H1 (cell line): ENCODE measurements around the gene TCP11. TPM values are rescaled to one million over a fixed set of nuclear protein-coding genes. Genes with fewer than 3 reads are reported as not detected.
"Not testable (repeated sequence)": the region's sequence is repeated elsewhere in the genome, so short reads cannot be mapped to it uniquely, and the experiment has no call there.

Experiments used
- CTCF ChIA-PET: fragments of 300-600 bp; sonication (Branson Sonifier 250); formaldehyde crosslinking; loops from one replicate; lab custom pipeline; 2021; ENCODE audit not compliant: partially characterized antibody; lab: Charles Lee
- POLR2A ChIA-PET: fragments of 300-600 bp; sonication (Branson Sonifier 250); formaldehyde crosslinking; loops from one replicate; lab custom pipeline; 2021; ENCODE audit warnings: inconsistent platforms; ENCODE audit not compliant: partially characterized antibody; lab: Charles Lee
- DNase-seq, 2 experiments: peaks; one replicate each; pipeline versions ENCODE4 v3.0.0 to v3.0.0-alpha.2; 2010 to 2022; ENCODE audit warnings: low spot score in 2 of 2, low read depth in 1 of 2, mixed read lengths in 1 of 2
- FAIRE-seq: peaks from 2 replicates; lab custom pipeline; 2011; peaks lifted over from hg19 to GRCh38; lab: Jason Lieb, UNC
- H2AFZ ChIP-seq: 2 replicates; pipeline ENCODE4 v1.8.1; 2012; ENCODE audit warnings: low read length, inconsistent platforms
- H2AK5ac ChIP-seq: 2 replicates; pipeline ENCODE4 v1.6.1; 2013; ENCODE audit warnings: low read depth, low read length
- H2BK120ac ChIP-seq: replicated peaks from 2 replicates; pipeline ENCODE3; 2013; ENCODE audit warnings: low read depth, low read length, inconsistent platforms
- H2BK12ac ChIP-seq: 2 replicates; pipeline ENCODE4 v1.6.1; 2013; ENCODE audit warnings: low read depth, low read length
- H2BK15ac ChIP-seq: 2 replicates; pipeline ENCODE4 v1.6.1; 2013; ENCODE audit warnings: low read length
- H2BK20ac ChIP-seq: 2 replicates; pipeline ENCODE4 v1.6.1; 2013; ENCODE audit warnings: low read length
- H2BK5ac ChIP-seq: 2 replicates; pipeline ENCODE4 v1.6.1; 2013; ENCODE audit warnings: low read depth, low read length
- H3K14ac ChIP-seq: 2 replicates; pipeline ENCODE4 v1.6.1; 2013; ENCODE audit warnings: inconsistent platforms; ENCODE audit not compliant: insufficient read length
- H3K18ac ChIP-seq: 2 replicates; pipeline ENCODE4 v1.6.1; 2013; ENCODE audit warnings: low read length; ENCODE audit errors: extremely low read depth
- H3K23ac ChIP-seq: 2 replicates; pipeline ENCODE4 v1.6.1; 2013; ENCODE audit warnings: inconsistent platforms; ENCODE audit not compliant: insufficient read length
- H3K23me2 ChIP-seq: 2 replicates; pipeline ENCODE4 v1.6.1; 2013; ENCODE audit warnings: low read depth, low read length
- H3K27ac ChIP-seq: 2 replicates; pipeline ENCODE4 v1.6.1; 2011; ENCODE audit warnings: low read depth, low read length, inconsistent platforms
- H3K27me3 ChIP-seq, 4 experiments: replicated peaks in 1 of 4; 1 replicate in 1 of 4; 2 replicates in 3 of 4; pipeline versions ENCODE4 v1.6.1 to v1.8.1; 2011 to 2013; ENCODE audit warnings: low read length in 3 of 4, mild to moderate bottlenecking in 3 of 4, inconsistent platforms in 2 of 4, mixed read lengths in 2 of 4, moderate library complexity in 1 of 4; ENCODE audit not compliant: control insufficient read depth in 3 of 4, insufficient read depth in 3 of 4; ENCODE audit errors: extremely low read depth in 1 of 4
- H3K36me3 ChIP-seq, 4 experiments: 2 replicates each; pipeline versions ENCODE4 v1.6.1 to v1.8.1; 2011 to 2013; ENCODE audit warnings: mild to moderate bottlenecking in 4 of 4, low read length in 3 of 4, moderate library complexity in 2 of 4, control low read depth in 1 of 4, inconsistent platforms in 1 of 4; ENCODE audit not compliant: insufficient read depth in 4 of 4, control insufficient read depth in 2 of 4
- H3K4ac ChIP-seq: replicated peaks from 2 replicates; pipeline ENCODE3; 2013; ENCODE audit warnings: low read length, low read depth, mixed read lengths, inconsistent platforms; ENCODE audit not compliant: insufficient read length
- H3K4me1 ChIP-seq, 4 experiments: replicated peaks in 1 of 4; 1 replicate in 1 of 4; 2 replicates in 3 of 4; pipeline versions ENCODE4 v1.6.1 to v1.8.1; 2011 to 2013; ENCODE audit warnings: low read length in 3 of 4, inconsistent platforms in 2 of 4, mixed read lengths in 1 of 4; ENCODE audit not compliant: insufficient read depth in 4 of 4, control insufficient read depth in 3 of 4
- H3K4me2 ChIP-seq, 2 experiments: 2 replicates each; pipeline versions ENCODE4 v1.6.1 to v1.8.1; 2011 to 2013; ENCODE audit warnings: low read depth in 2 of 2, low read length in 2 of 2, control low read depth in 1 of 2, inconsistent platforms in 1 of 2, mild to moderate bottlenecking in 1 of 2; ENCODE audit not compliant: insufficient read depth in 1 of 2
- H3K4me3 ChIP-seq, 4 experiments: fragments of 200-600, 300-600 bp in 1 of 4; sonication (generic), shearing (Covaris generic), sonication (Bioruptor Twin) in 1 of 4; 2 replicates each; pipeline versions ENCODE4 v1.5.1 to v1.8.1; 2011 to 2016; ENCODE audit warnings: low read length in 4 of 4, low read depth in 3 of 4, control low read depth in 2 of 4, inconsistent platforms in 2 of 4, mild to moderate bottlenecking in 2 of 4, mixed read lengths in 1 of 4, moderate library complexity in 1 of 4; ENCODE audit not compliant: insufficient read depth in 2 of 4; ENCODE audit errors: extremely low read depth in 1 of 4
- H3K56ac ChIP-seq: replicated peaks from 2 replicates; pipeline ENCODE3; 2013; ENCODE audit warnings: low read depth, mild to moderate bottlenecking, mixed read lengths, low read length, inconsistent platforms; ENCODE audit not compliant: insufficient read length
- H3K79me1 ChIP-seq: 2 replicates; pipeline ENCODE4 v1.6.1; 2013; ENCODE audit warnings: low read depth, low read length, control low read depth
- H3K79me2 ChIP-seq, 2 experiments: 2 replicates each; pipeline versions ENCODE4 v1.6.1 to v1.8.1; 2012 to 2013; ENCODE audit warnings: low read length in 2 of 2, mild to moderate bottlenecking in 2 of 2, inconsistent platforms in 1 of 2; ENCODE audit not compliant: insufficient read depth in 2 of 2, control insufficient read depth in 1 of 2
- H3K9ac ChIP-seq, 4 experiments: replicated peaks in 1 of 4; 1 replicate in 1 of 4; 2 replicates in 3 of 4; pipeline versions ENCODE4 v1.6.1 to v1.8.1; 2011 to 2013; ENCODE audit warnings: low read depth in 3 of 4, low read length in 3 of 4, control low read depth in 2 of 4, mild to moderate bottlenecking in 2 of 4, moderate library complexity in 2 of 4, inconsistent platforms in 1 of 4; ENCODE audit errors: extremely low read depth in 1 of 4
- H3K9me3 ChIP-seq, 2 experiments: 2 replicates each; pipeline versions ENCODE4 v1.6.1 to v1.8.1; 2012 to 2013; ENCODE audit warnings: mild to moderate bottlenecking in 2 of 2, moderate library complexity in 2 of 2, control low read depth in 1 of 2, inconsistent platforms in 1 of 2, low read depth in 1 of 2, low read length in 1 of 2, mixed read lengths in 1 of 2; ENCODE audit not compliant: insufficient read depth in 2 of 2
- H4K20me1 ChIP-seq, 2 experiments: replicated peaks in 1 of 2; 2 replicates each; pipeline versions ENCODE3 to v1.8.1; 2011 to 2013; ENCODE audit warnings: inconsistent platforms in 2 of 2, low read length in 2 of 2, mild to moderate bottlenecking in 1 of 2; ENCODE audit not compliant: insufficient read depth in 2 of 2, control insufficient read depth in 1 of 2
- H4K5ac ChIP-seq: 2 replicates; pipeline ENCODE4 v1.6.1; 2013; ENCODE audit warnings: low read length, low read depth, mixed read lengths, inconsistent platforms; ENCODE audit not compliant: insufficient read length
- H4K8ac ChIP-seq: 2 replicates; pipeline ENCODE4 v1.8.0; 2013; ENCODE audit warnings: mild to moderate bottlenecking, moderate library complexity, low read length, inconsistent platforms; ENCODE audit not compliant: insufficient read depth; ENCODE audit errors: extremely low read depth
- H4K91ac ChIP-seq: replicated peaks from 2 replicates; pipeline ENCODE3; 2013; ENCODE audit warnings: low read length, mixed read lengths, inconsistent platforms; ENCODE audit not compliant: insufficient read length
- WGBS, 2 experiments: shearing (Covaris generic) in 1 of 2; methylation state at CpG; one replicate each; pipeline versions ENCODE4 v1.1.6 to v1.1.7; 2013 to 2015; ENCODE audit warnings: low lambda C conversion rate in 2 of 2, mixed read lengths in 2 of 2, inconsistent platforms in 1 of 2, low coverage in 1 of 2, missing lambda C conversion rate in 1 of 2; ENCODE audit not compliant: insufficient replicate concordance in 2 of 2, insufficient coverage in 1 of 2, insufficient read length in 1 of 2; ENCODE audit errors: extremely low coverage in 1 of 2, missing lambda C conversion rate in 1 of 2; 5-methylcytosine and 5-hydroxymethylcytosine counted together
- polyA plus RNA-seq, 7 experiments: library from polyadenylated mRNA; depleted of rRNA in 3 of 7; stranded (reverse) in 5 of 7; unstranded in 2 of 7; fragments of >200 nt in 5 of 7; fragments of 200-250 nt in 2 of 7; gene quantifications; 1 replicate in 5 of 7; 2 replicates in 1 of 7; 4 replicates in 1 of 7; pipeline versions ENCODE4 v1.2.1 to v1.2.3, GENCODE V29; 2011 to 2013; ENCODE audit warnings: missing spikeins in 2 of 7, mixed read lengths in 2 of 7
- total RNA-seq: library from RNA; stranded (reverse); fragmentation: NEBNext Ultra II Directional; extraction: Animal tissue kit (Norgen Biotek cat#: 25700); gene quantifications from 2 replicates; pipeline ENCODE4 v1.2.1, GENCODE V29; 2021

Gene TCP11
- total and polyA plus RNA-seq, 2 of the 8 experiments (the other 6 are each of a cell fraction or from before 2014, with no cell fraction given): 0.11 TPM; not detected in 1

- CTCF ChIA-PET: interaction anchor here (0.8 to 1.3 kb wide), 3 partner anchors 22 to 120 kb away, joined by 3 read pairs; no protein-coding TSS in a partner anchor
- not testable (repeated sequence) for H4K20me1 ChIP-seq
Observed at GRCh38 chr6:35106061-35106460, 35.1 kb downstream of the TCP11 start.

More at GRCh38 chr6:35106061-35106460, 35.1 kb downstream of the TCP11 start:
- H2AK5ac ChIP-seq, H3K4ac ChIP-seq, H3K23me2 ChIP-seq, H3K79me1 ChIP-seq, H2BK20ac ChIP-seq, H3K14ac ChIP-seq, H4K8ac ChIP-seq, H3K4me1 ChIP-seq, H3K9me3 ChIP-seq, H3K27me3 ChIP-seq, H3K27ac ChIP-seq, FAIRE-seq, H2BK12ac ChIP-seq, H3K9ac ChIP-seq, H2BK120ac ChIP-seq, H4K91ac ChIP-seq, H3K79me2 ChIP-seq, H3K4me2 ChIP-seq, H3K23ac ChIP-seq, H2BK15ac ChIP-seq, H3K36me3 ChIP-seq, H4K5ac ChIP-seq, H3K56ac ChIP-seq, H3K18ac ChIP-seq, H2BK5ac ChIP-seq, DNase-seq, H2AFZ ChIP-seq, H3K4me3 ChIP-seq: not testable (repeated sequence)
- POLR2A ChIA-PET: interaction anchor here (0.8 to 1.1 kb wide), 2 partner anchors 9 to 218 kb away, joined by 3 read pairs; partner anchors contain the start of gene TAF11
- WGBS, 2 experiments: 93 to 100% methylated on average over 1 to 6 of the region's 6 CpGs
